ENCODE measurements around the gene BRWD1. TPM values are rescaled to one million over a fixed set of nuclear protein-coding genes. Genes with fewer than 3 reads are reported as not detected.
"Not testable (repeated sequence)": the region's sequence is repeated elsewhere in the genome, so short reads cannot be mapped to it uniquely, and the experiment has no call there.

Gene BRWD1
- total RNA-seq, 1 experiment from 2014 or later, result 29.5 TPM

DNA sequence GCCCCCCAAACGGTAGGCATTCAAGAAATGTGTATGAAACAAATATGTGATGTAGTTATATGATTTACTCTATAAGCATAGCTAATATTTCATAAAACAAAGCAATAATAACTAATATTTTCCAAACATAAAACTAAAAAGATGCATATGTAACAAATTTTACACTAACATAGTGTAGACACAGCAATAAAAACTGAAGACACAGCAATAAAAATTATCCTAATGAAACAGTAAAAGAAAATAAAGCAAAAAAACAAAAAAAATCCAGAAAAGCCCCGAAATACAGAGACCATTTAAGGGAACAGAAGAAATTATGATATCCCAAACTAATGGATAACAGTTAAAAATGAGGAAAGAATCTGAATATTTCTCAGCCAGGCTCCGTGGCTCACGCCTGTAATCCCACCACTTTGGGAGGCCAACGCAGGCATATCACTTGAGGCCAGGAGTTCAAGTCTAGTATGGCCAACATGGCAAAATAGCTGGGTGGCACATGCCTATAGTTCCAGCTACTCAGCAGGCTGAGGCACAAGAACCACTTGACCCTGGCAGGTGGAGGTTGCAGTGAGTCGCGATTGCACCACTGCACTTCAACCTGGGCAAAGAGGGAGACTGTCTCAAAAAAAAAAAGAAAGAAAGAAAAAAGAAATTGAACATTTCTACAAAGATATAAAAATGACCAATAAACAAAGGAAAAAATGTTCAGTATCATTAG lies 92.0 kb downstream of the BRWD1 start:
- in situ Hi-C loops (cut with HindIII; ENCODE audit: low pct_unique_long_range_greater_than_20kb, low sequenced_read_pairs), result no loop called here
- no peak for DNase-seq (ENCODE audit: low read depth, low spot score)

DNA sequence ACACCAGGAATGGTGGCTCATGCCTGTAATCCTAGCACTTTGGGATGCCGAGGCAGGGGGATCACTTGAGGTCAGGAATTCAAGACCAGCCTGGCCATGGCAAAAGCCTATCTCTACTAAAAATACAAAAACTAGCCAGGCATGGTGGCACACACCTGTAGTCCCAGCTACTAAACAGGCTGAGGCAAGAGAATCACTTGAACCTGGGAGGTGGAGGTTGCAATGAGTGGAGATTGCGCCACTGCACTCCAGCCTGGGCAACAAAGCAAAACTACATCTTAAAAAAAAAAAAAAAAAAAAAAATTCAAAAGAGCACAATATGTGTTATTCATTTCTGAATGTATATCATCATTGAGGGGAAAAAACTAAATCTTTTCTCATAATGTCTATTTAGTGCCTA lies 92.6 kb downstream of the BRWD1 start:
- DNase-seq (ENCODE audit: low read depth, low spot score); in situ Hi-C loops (cut with HindIII; ENCODE audit: low pct_unique_long_range_greater_than_20kb, low sequenced_read_pairs): not testable (repeated sequence)

DNA sequence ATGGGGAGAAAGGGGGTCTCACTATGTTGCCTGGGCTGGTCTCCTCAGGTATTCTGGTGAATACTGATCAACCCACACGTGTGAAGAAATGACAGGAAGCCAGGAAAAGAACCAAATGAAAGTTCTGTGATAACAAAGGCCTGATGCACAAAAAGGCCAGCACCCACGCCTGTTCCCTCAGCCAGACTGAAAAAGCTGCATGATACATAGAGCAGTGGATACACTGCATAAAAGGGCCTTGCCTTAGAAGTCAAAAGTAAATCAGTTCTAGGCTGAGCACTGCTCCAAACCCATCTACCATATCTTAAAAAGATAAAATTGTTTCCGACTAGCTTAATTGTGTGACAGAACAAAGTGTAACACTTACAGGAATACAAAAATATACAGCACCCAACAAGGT lies 93.3 kb downstream of the BRWD1 start:
- in situ Hi-C loops (cut with HindIII; ENCODE audit: low pct_unique_long_range_greater_than_20kb, low sequenced_read_pairs), result no loop called here
- no peak for DNase-seq (ENCODE audit: low read depth, low spot score)

DNA sequence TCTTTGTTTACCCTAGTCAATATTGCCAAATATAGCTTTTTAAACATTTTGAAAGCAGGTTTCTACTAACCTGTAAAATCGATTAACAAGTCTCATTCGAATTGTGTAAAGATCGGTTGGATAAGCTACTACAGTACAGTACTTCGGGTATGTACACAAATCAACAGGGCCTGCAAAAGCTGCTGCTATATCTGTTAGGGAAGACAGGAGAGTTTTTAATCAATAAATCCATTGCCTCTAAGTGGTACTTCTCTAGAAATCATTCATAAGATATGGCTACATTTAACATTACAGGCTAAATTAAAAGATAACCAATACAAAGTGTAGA lies 95.4 kb downstream of the BRWD1 start:
- no peak for DNase-seq (ENCODE audit: low read depth, low spot score)
- in situ Hi-C loops (cut with HindIII; ENCODE audit: low pct_unique_long_range_greater_than_20kb, low sequenced_read_pairs), result no loop called here

DNA sequence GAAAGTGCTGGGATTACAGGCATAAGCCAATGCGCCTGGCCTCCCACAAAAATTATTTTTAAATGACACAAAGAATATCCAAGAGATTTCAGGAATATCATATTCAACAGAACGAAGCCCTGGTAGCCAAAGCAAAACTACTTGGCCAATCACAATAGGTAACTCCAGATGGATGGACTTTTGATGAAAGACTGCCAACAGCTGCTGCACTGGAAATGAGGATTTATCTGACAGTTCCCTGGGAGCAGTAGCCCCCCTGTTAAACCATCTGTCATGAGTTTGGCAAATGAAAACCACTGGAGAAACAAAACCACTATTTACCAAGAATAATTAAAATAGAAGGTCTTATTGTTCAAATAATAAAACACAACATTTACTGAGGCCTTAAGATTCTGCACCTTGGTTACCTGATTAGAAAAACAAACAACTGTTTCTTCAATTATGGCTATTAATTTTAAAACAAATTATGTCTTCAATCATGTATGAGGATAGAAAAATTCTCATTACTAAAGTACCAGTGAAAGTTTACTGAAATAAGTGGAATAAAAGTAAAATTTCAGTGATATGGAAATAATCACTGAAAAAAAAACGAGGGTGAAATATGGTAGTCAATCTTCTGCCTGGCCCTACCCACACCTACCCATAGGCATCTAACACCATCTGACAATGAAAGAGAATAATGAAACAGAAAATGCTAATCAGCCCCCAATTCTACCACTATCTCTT lies 95.9 kb downstream of the BRWD1 start:
- no peak for DNase-seq (ENCODE audit: low read depth, low spot score)
- in situ Hi-C loops (cut with HindIII; ENCODE audit: low pct_unique_long_range_greater_than_20kb, low sequenced_read_pairs), result no loop called here

- no peak for DNase-seq (ENCODE audit: low read depth, low spot score)
- in situ Hi-C loops (cut with HindIII; ENCODE audit: low pct_unique_long_range_greater_than_20kb, low sequenced_read_pairs), result no loop called here
Measured at GRCh38 chr21:39216290-39216689, 97.1 kb downstream of the BRWD1 start.

GRCh38 chr21:39215078-39215477 lies 98.4 kb downstream of the BRWD1 start:
- in situ Hi-C loops (cut with HindIII; ENCODE audit: low pct_unique_long_range_greater_than_20kb, low sequenced_read_pairs), result no loop called here

GRCh38 chr21:39209334-39209688 lies 104.1 kb downstream of the BRWD1 start:
- in situ Hi-C loops (cut with HindIII; ENCODE audit: low pct_unique_long_range_greater_than_20kb, low sequenced_read_pairs), result no loop called here
- DNase-seq (ENCODE audit: low read depth, low spot score), result no peak

More at GRCh38 chr21:39215078-39215477, 98.4 kb downstream of the BRWD1 start:
- no peak for DNase-seq (ENCODE audit: low read depth, low spot score)

DNA sequence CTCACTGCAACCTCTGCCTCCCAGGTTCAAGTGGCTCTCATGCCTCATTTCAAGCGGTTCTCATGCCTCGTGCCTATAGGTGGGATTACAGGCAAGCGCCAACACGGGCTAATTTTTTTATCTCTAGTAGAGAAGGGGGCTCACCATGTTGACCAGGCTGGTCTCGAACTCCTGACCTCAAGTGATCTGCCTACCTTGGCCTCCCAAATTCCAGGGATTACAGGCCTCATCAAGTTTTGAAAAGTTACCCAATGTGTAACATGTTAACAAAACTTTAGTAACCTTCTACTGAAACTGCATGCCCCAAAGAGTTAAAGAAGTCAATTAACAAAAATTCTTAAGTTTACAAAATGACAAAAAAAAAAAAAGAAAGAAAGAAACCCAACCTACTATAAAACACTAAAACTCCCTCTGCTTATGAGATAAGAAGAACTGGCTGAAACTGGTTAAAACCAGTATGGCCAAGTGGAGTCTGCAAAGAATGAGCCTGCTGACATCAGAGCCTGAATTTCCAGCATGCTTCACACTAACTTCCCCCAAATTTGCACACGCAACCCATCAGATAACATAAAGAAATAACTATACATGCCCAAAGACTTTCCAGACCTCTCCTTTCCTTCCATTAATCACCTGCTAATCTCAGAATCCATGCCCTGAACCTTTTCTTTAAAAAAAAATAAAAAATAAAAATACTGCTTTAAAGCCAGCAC lies 104.7 kb downstream of the BRWD1 start:
- in situ Hi-C loops (cut with HindIII; ENCODE audit: low pct_unique_long_range_greater_than_20kb, low sequenced_read_pairs), result no loop called here
- no peak for DNase-seq (ENCODE audit: low read depth, low spot score)

- DNase-seq (ENCODE audit: low read depth, low spot score), result no peak
Measured at GRCh38 chr21:39204134-39204533, 109.3 kb downstream of the BRWD1 start.

DNA sequence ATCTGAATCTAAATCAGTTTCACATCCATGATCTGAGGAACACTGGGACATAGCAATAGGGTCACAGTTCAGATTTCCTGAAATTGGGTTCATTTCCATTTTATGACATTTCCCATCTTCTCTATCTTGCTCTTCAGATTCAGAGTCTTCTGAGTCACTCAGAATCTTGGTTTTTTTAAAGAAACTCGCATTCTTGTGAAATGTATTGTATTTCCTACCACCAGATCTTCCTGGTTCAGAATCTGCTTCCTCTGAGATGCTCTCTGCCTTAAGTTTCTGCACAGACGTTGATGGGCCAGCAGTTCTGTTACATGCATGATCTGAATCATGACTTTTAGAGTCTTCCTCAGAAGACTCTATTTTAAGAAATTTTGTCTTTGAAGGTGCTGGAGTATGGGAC lies 114.6 kb downstream of the BRWD1 start:
- DNase-seq (ENCODE audit: low read depth, low spot score), result no peak
- in situ Hi-C loops (cut with HindIII; ENCODE audit: low pct_unique_long_range_greater_than_20kb, low sequenced_read_pairs), result no loop called here

More at GRCh38 chr21:39204134-39204533, 109.3 kb downstream of the BRWD1 start:
- in situ Hi-C loops (cut with HindIII; ENCODE audit: low pct_unique_long_range_greater_than_20kb, low sequenced_read_pairs), result no loop called here

DNA sequence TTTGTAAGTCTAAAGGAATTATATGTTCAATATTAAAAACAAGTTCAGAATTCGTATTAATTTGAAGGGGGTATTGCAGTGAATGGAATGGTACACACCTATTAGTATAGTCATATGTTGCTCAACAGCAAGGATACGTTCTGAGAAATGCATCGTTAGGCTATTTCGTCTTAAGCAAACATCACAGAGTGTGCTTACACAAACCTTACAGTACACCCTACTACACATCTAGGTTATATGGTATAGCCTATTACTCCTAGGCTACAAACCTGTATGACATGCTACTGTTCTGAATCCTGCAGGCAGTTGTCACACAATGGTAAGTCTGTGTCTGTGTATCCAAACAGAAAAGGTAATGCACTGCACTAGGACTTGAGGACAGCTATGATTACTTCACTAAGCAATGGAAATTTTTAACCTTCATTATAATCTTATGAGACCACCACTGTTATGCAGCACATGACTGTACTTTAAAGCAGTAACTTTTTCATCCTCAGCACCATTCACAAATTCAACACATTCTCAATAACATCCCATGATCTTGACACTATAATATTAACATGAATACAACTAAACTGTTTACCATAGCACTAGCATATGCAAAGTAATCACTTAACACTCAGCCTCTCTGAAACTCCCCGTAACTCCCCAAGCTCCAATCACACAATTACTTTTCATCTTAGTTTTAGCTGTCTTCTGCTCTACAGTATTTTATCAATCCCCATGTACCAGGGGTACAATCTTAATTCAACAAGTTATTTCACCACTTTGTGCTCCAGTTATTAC lies 115.8 kb downstream of the BRWD1 start:
- in situ Hi-C loops (cut with HindIII; ENCODE audit: low pct_unique_long_range_greater_than_20kb, low sequenced_read_pairs), result no loop called here

GRCh38 chr21:39196838-39197237 lies 116.6 kb downstream of the BRWD1 start:
- no peak for DNase-seq (ENCODE audit: low read depth, low spot score)
- in situ Hi-C loops (cut with HindIII; ENCODE audit: low pct_unique_long_range_greater_than_20kb, low sequenced_read_pairs), result no loop called here

More for the DNA sequence above, 115.8 kb downstream of the BRWD1 start:
- DNase-seq (ENCODE audit: low read depth, low spot score), result no peak

GRCh38 chr21:39196310-39196709 lies 117.1 kb downstream of the BRWD1 start:
- in situ Hi-C loops (cut with HindIII; ENCODE audit: low pct_unique_long_range_greater_than_20kb, low sequenced_read_pairs), result no loop called here
- no peak for DNase-seq (ENCODE audit: low read depth, low spot score)

DNA sequence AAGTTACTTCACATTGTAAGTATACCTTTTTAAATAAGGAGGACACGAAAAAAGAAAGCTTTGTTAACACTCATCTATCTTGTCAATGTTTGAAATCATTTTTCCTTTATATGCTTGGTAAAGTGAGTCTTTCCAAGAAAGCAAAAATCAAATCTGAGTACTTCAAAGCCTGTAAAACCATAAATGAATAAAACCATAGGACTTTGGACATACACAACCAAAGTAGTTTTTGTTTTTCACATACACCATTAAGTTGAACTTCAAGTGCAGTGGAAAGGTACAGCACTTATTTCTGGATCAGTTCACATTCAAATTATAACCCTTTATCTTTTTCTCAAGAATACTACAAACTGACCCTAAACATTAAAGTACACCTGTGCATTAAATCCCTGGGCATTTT lies 120.1 kb downstream of the BRWD1 start:
- no peak for DNase-seq (ENCODE audit: low read depth, low spot score)
- in situ Hi-C loops (cut with HindIII; ENCODE audit: low pct_unique_long_range_greater_than_20kb, low sequenced_read_pairs), result no loop called here

DNA sequence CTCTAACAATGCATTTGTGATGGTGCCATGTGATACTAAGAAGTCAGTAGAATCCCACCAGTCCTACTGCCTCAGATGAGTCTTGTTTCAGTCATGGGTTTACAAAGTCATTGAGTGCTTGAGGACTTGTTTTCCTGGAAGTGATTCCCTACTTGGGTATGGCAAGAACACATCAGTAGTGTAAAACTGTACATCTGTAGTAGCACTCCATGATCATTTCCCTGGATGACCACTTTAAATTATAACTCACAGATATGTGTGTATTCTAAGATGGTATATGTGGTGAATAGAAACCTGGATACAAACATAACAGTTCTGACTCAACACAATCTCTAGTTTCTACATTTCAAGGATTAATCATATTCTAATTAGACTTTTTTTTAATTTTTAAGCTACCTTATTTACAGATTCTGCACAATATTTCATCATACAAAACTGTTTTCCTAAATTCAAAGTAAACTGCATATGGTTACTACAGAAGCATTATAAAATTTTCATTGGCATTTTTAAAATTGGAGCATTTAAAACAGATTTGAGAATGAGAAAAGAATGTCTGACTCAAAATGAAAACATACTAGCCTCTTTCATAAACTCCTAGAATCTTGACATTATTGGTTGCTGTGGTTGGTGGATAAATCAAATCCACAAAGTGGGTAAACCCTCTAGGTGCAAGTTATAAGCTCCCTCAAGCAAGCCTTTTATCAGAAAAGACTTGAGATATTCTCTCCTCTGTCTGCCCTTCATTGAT lies 123.4 kb downstream of the BRWD1 start:
- peak; percentile 37 for DNase-seq (ENCODE audit: low read depth, low spot score)
- in situ Hi-C loops (cut with HindIII; ENCODE audit: low pct_unique_long_range_greater_than_20kb, low sequenced_read_pairs), result no loop called here

DNA sequence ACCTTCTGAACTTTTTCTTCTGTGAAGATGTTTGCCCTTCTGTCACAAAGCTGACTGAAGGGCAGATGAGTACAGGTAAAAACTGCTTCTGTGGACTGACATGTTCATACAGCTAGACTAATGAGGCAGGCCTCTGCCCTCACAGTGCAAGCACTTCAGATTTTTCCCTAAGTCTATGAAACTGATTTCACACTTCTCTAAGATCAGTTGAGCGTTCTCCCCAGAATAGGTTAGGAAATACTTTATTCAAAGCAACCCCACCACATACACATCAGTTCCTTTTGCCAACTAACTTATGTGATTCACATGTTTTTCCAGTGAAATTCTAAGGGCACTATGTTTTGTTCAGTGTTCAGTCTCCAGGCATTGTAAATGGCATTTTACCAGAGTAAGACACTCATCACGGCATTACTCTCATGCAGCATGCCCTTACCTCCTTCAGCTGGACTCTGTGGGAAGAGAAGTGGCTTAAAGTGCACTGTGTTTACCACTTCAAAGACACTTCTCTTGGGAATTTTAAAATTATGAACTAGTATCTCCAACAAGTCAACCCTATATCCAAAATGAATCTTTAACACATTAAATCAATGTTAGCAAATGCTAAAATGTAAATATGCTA lies 124.8 kb downstream of the BRWD1 start:
- in situ Hi-C loops (cut with HindIII; ENCODE audit: low pct_unique_long_range_greater_than_20kb, low sequenced_read_pairs), result no loop called here
- no peak for DNase-seq (ENCODE audit: low read depth, low spot score)

Data from SK-MEL-5 (cell line).